IMR-90 (cell line): ENCODE measurements around the gene ABL2. TPM values are rescaled to one million over a fixed set of nuclear protein-coding genes. Genes with fewer than 3 reads are reported as not detected.

Source experiments
- ATAC-seq: fragments of 200-7000 bp; cut with Tn5 transposase; 2 replicates; pipeline ENCODE4 v1.9.1; 2020; ENCODE audit warnings: low read depth, mild to moderate bottlenecking, moderate library complexity
- BruUV-seq: library from RNA; stranded (reverse); fragments of 400-500 nt; replicated peaks from 2 replicates; lab custom pipeline; 2021; lab: Mats Ljungman, UMichigan
- CTCF ChIA-PET: fragments of 300-600 bp; formaldehyde crosslinking; extraction: SDS; loops from one replicate; lab custom pipeline; 2021; ENCODE audit warnings: antibody characterized with exemption; lab: Yijun Ruan, JAX
- POLR2A ChIA-PET: fragments of 300-600 bp; sonication (Branson Sonifier 250); formaldehyde crosslinking; loops from one replicate; lab custom pipeline; 2022; ENCODE audit warnings: antibody characterized with exemption; ENCODE audit not compliant: unreplicated experiment; lab: Charles Lee
- DNase-seq: peaks from one replicate; pipeline ENCODE4 v3.0.0; 2013
- H2AFZ ChIP-seq: replicated peaks from 2 replicates; pipeline ENCODE3; 2013; ENCODE audit warnings: low read length, mild to moderate bottlenecking; ENCODE audit not compliant: poor library complexity
- H2AK5ac ChIP-seq: 2 replicates; pipeline ENCODE4 v1.6.1; 2013; ENCODE audit warnings: low read depth, low read length, inconsistent platforms
- H2AK9ac ChIP-seq: replicated peaks from 2 replicates; pipeline ENCODE3; 2013; ENCODE audit warnings: mild to moderate bottlenecking, low read depth, low read length, moderate library complexity; ENCODE audit not compliant: poor library complexity
- H2BK120ac ChIP-seq: 2 replicates; pipeline ENCODE4 v1.6.1; 2013; ENCODE audit warnings: low read depth, low read length, inconsistent platforms
- H2BK15ac ChIP-seq: 3 replicates; pipeline ENCODE4 v1.6.1; 2013; ENCODE audit warnings: low read depth, low read length, inconsistent platforms
- H2BK20ac ChIP-seq: 2 replicates; pipeline ENCODE4 v1.6.1; 2013; ENCODE audit warnings: low read depth, mild to moderate bottlenecking, inconsistent platforms, low read length, moderate library complexity
- H2BK5ac ChIP-seq: 2 replicates; pipeline ENCODE4 v1.6.1; 2013; ENCODE audit warnings: mild to moderate bottlenecking, low read depth, low read length, inconsistent platforms; ENCODE audit not compliant: poor library complexity, severe bottlenecking
- H3K14ac ChIP-seq: replicated peaks from 2 replicates; pipeline ENCODE4 v1.6.1; 2013; ENCODE audit warnings: low read depth, low read length, inconsistent platforms
- H3K18ac ChIP-seq: 2 replicates; pipeline ENCODE4 v1.6.1; 2013; ENCODE audit warnings: low read depth, low read length, control low read depth
- H3K23ac ChIP-seq: 2 replicates; pipeline ENCODE4 v1.6.1; 2013; ENCODE audit warnings: low read depth, low read length, inconsistent platforms
- H3K27ac ChIP-seq: 2 replicates; pipeline ENCODE4 v1.5.1; 2013; ENCODE audit warnings: mild to moderate bottlenecking, control low read depth, low read length; ENCODE audit not compliant: insufficient read depth
- H3K27me3 ChIP-seq: 2 replicates; pipeline ENCODE4 v1.6.1; 2013; ENCODE audit warnings: low read length; ENCODE audit not compliant: control insufficient read depth, insufficient read depth
- H3K36me3 ChIP-seq: 2 replicates; pipeline ENCODE4 v1.6.1; 2013; ENCODE audit warnings: low read length, mixed read lengths; ENCODE audit not compliant: control insufficient read depth, insufficient read depth
- H3K4ac ChIP-seq: 2 replicates; pipeline ENCODE4 v1.6.1; 2013; ENCODE audit warnings: low read depth, low read length, inconsistent platforms
- H3K4me1 ChIP-seq: 2 replicates; pipeline ENCODE4 v1.6.1; 2013; ENCODE audit warnings: low read length, mixed read lengths; ENCODE audit not compliant: control insufficient read depth, insufficient read depth
- H3K4me2 ChIP-seq: 2 replicates; pipeline ENCODE4 v1.6.1; 2013; ENCODE audit warnings: low read depth, mild to moderate bottlenecking, control low read depth, low read length, moderate library complexity
- H3K4me3 ChIP-seq: 2 replicates; pipeline ENCODE4 v1.5.1; 2013; ENCODE audit warnings: low read depth, mild to moderate bottlenecking, control low read depth, low read length, moderate library complexity; ENCODE audit not compliant: insufficient read depth
- H3K56ac ChIP-seq: 2 replicates; pipeline ENCODE4 v1.6.1; 2013; ENCODE audit warnings: low read length, inconsistent platforms; ENCODE audit not compliant: insufficient read depth; ENCODE audit errors: extremely low read depth
- H3K79me1 ChIP-seq, 2 experiments: 2 replicates each; pipeline ENCODE4 v1.6.1; 2013; ENCODE audit warnings: low read length in 2 of 2, inconsistent platforms in 1 of 2, low read depth in 1 of 2
- H3K9ac ChIP-seq: 2 replicates; pipeline ENCODE4 v1.6.1; 2013; ENCODE audit warnings: low read depth, low read length, control low read depth
- H3K9me1 ChIP-seq: 2 replicates; pipeline ENCODE4 v1.6.1; 2013; ENCODE audit warnings: low read length, inconsistent platforms; ENCODE audit not compliant: insufficient read depth
- H3K9me3 ChIP-seq: 2 replicates; pipeline ENCODE4 v1.6.1; 2013; ENCODE audit warnings: low read length; ENCODE audit not compliant: control insufficient read depth, insufficient read depth
- H4K20me1 ChIP-seq: 2 replicates; pipeline ENCODE4 v1.6.1; 2013; ENCODE audit warnings: low read length, inconsistent platforms; ENCODE audit not compliant: insufficient read depth
- H4K5ac ChIP-seq: 2 replicates; pipeline ENCODE4 v1.6.1; 2013; ENCODE audit warnings: mild to moderate bottlenecking, low read depth, low read length, control low read depth
- H4K8ac ChIP-seq, 2 experiments: 2 replicates each; pipeline ENCODE4 v1.6.1; 2013; ENCODE audit warnings: low read depth in 2 of 2, low read length in 2 of 2, control low read depth in 1 of 2, inconsistent platforms in 1 of 2
- H4K91ac ChIP-seq: 2 replicates; pipeline ENCODE4 v1.6.1; 2013; ENCODE audit warnings: low read depth, low read length, inconsistent platforms; ENCODE audit not compliant: insufficient read depth
- BHLHE40 ChIP-seq: fragments of 150-350 bp; IDR thresholded peaks from 2 replicates; pipeline ENCODE4 v1.6.1; 2016; ENCODE audit warnings: mild to moderate bottlenecking, low read depth, low read length
- CHD1 ChIP-seq: IDR thresholded peaks from 2 replicates; pipeline ENCODE4 v1.6.1; 2012; ENCODE audit warnings: low read depth, low read length, improper control_type of control experiment
- FOS ChIP-seq: fragments of 150-350 bp; IDR thresholded peaks from 2 replicates; pipeline ENCODE4 v1.6.1; 2016; ENCODE audit warnings: low read depth, low read length
- MAFK ChIP-seq: IDR thresholded peaks from 2 replicates; pipeline ENCODE4 v1.6.1; 2012; ENCODE audit warnings: low read depth, low read length, improper control_type of control experiment
- MAZ ChIP-seq: IDR thresholded peaks from 2 replicates; pipeline ENCODE4 v1.6.1; 2012; ENCODE audit warnings: low read depth, mild to moderate bottlenecking, low read length, improper control_type of control experiment, moderate library complexity, borderline replicate concordance
- MXI1 ChIP-seq: IDR thresholded peaks from 2 replicates; pipeline ENCODE4 v1.6.1; 2012; ENCODE audit warnings: low read depth, mild to moderate bottlenecking, low read length, moderate library complexity, borderline replicate concordance
- NFE2L2 ChIP-seq: fragments of 150-350 bp; IDR thresholded peaks from 2 replicates; pipeline ENCODE4 v1.6.1; 2016; ENCODE audit warnings: low read depth, mild to moderate bottlenecking, low read length
- POLR2A ChIP-seq: IDR thresholded peaks from 2 replicates; pipeline ENCODE4 v1.6.1; 2012; ENCODE audit warnings: mild to moderate bottlenecking, low read depth, low read length
- RAD21 ChIP-seq: IDR thresholded peaks from 2 replicates; pipeline ENCODE4 v1.6.1; 2012; ENCODE audit warnings: low read length, improper control_type of control experiment
- RCOR1 ChIP-seq: IDR thresholded peaks from 2 replicates; pipeline ENCODE4 v1.6.1; 2012; ENCODE audit warnings: mild to moderate bottlenecking, low read length, improper control_type of control experiment; ENCODE audit not compliant: insufficient replicate concordance
- RFX5 ChIP-seq: IDR thresholded peaks from 2 replicates; pipeline ENCODE4 v1.8.0; 2012; ENCODE audit warnings: low read depth, mild to moderate bottlenecking, low read length, moderate library complexity
- SMC3 ChIP-seq: fragments of 150-350 bp; IDR thresholded peaks from 2 replicates; pipeline ENCODE4 v1.6.1; 2016; ENCODE audit warnings: low read depth, mild to moderate bottlenecking, antibody characterized with exemption, low read length, moderate library complexity
- WGBS, 2 experiments: methylation state at CpG; one replicate each; pipeline versions ENCODE4 v1.1.5 to v1.1.7; 2013; ENCODE audit warnings: missing lambda C conversion rate in 2 of 2; ENCODE audit not compliant: insufficient read length in 1 of 2; ENCODE audit errors: extremely low coverage in 2 of 2; 5-methylcytosine and 5-hydroxymethylcytosine counted together
- dilution Hi-C: fragments of 300-500 bp; cut with HindIII; formaldehyde crosslinking; loops from one replicate; pipeline ENCODE4 v1.14.3; 2018; ENCODE audit warnings: low sequenced_read_pairs; ENCODE audit not compliant: unreplicated experiment
- in situ Hi-C: fragments of 300-500 bp; cut with MboI; formaldehyde crosslinking; loops from 3 replicates; pipeline ENCODE4 v1.14.3; 2019; ENCODE audit warnings: low sequenced_read_pairs, inconsistent platforms, mixed read lengths
- intact Hi-C: fragments of 100-400 bp; cut with micrococcal nuclease; formaldehyde crosslinking; loops from 2 replicates; pipeline ENCODE4 v1.10.0; 2022
- polyA plus RNA-seq, 3 experiments: library from polyadenylated mRNA; depleted of rRNA; stranded (reverse); fragments of >200 nt; gene quantifications; 2 replicates each; pipeline ENCODE4 v1.2.3, GENCODE V29; 2012; ENCODE audit warnings: low replicate concordance in 1 of 3
- total RNA-seq: library from RNA; depleted of rRNA; stranded (reverse); fragments of >200 nt; gene quantifications from 2 replicates; pipeline ENCODE4 v1.2.3, GENCODE V29; 2012
- TF ChIP-seq, protein P1 (sequence below): fragments of 150-350 bp; IDR thresholded peaks from 2 replicates; pipeline ENCODE4 v1.6.1; 2017; ENCODE audit warnings: mild to moderate bottlenecking, antibody characterized with exemption, low read length, low read depth
- TF ChIP-seq, protein P2 (sequence below): conservative IDR thresholded peaks from 2 replicates; pipeline ENCODE4 v1.5.1; 2012; ENCODE audit warnings: mild to moderate bottlenecking, low read depth, low read length, improper control_type of control experiment
- TF ChIP-seq, protein P3 (sequence below): fragments of 150-350 bp; IDR thresholded peaks from 2 replicates; pipeline ENCODE4 v1.6.1; 2016; ENCODE audit warnings: low read depth, mild to moderate bottlenecking, low read length, moderate library complexity, borderline replicate concordance

Gene ABL2
- total and polyA plus RNA-seq, 2 of the 4 experiments (the other 2 are of a cell fraction), result 9.7 to 110 TPM

DNA sequence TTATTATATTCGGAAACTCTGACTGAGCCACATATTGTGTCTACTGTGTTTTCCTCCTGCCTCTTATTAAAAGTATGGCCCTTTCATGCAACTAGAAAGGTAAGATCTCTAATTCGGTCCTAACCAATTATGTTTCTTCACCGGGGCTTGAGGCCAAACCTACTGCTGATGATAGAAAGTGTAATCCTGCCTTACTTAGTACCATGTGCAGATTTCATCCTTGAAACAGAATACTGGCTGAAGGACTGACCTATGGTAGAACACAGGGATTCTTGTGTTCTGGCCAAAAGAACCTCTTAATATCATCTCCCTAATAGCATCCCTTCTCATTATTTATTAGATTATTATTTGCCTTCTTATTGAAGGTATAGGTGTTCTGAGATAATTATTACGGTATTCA lies 75.0 kb downstream of the ABL2 start:
- Histone ChIP-seq H3K56ac (no peak overlapping the region), H3K79me1 (peaks cover 3 to 47% of the 10 kb centered on the region in 2 experiments), H2AK9ac (no peak overlapping the region), H3K4me1 (peaks cover 2% of the 10 kb centered on the region; the same call in 1 of the 2 replicates), H3K18ac (no peak overlapping the region), H3K4ac (no peak overlapping the region), H4K8ac (no peak overlapping the region), H4K20me1 (no peaks in the 10 kb centered on the region), H3K36me3 (no peaks in the 10 kb centered on the region; the same call in 1 of the 2 replicates), H2BK120ac (no peak overlapping the region), H3K9me1 (0 out of 2 replicates have a peak, but pooled peaks cover 2% of the 10 kb centered on the region), H2BK20ac (no peak overlapping the region), H2BK15ac (no peak overlapping the region), H2AFZ (no peak overlapping the region), H3K9me3 (no peaks in the 10 kb centered on the region; the same call in 1 of the 2 replicates), H3K4me3 (no peak overlapping the region), H2BK5ac (no peak overlapping the region), H3K23ac (no peak overlapping the region), H3K27me3 (no peaks in the 10 kb centered on the region), H3K4me2 (no peak overlapping the region), H3K14ac (no peak overlapping the region), H3K9ac (no peak overlapping the region), H2AK5ac (no peak overlapping the region), H3K27ac (no peak overlapping the region), H4K5ac (no peak overlapping the region), H4K91ac (no peak overlapping the region)
- dilution Hi-C loops, result no loop called here
- no CpG with 5 or more reads among the region's 4 CpGs for WGBS, 2 experiments
- BruUV-seq, result no TSS peak
- DNase-seq (no peak), ATAC-seq (no peak)
- CTCF ChIA-PET, result no interaction called here
- POLR2A ChIA-PET, result no interaction called here
- TF ChIP-seq NFE2L2, result no peak
- no peak for TF ChIP-seq RAD21
- TF ChIP-seq, protein P1, sequence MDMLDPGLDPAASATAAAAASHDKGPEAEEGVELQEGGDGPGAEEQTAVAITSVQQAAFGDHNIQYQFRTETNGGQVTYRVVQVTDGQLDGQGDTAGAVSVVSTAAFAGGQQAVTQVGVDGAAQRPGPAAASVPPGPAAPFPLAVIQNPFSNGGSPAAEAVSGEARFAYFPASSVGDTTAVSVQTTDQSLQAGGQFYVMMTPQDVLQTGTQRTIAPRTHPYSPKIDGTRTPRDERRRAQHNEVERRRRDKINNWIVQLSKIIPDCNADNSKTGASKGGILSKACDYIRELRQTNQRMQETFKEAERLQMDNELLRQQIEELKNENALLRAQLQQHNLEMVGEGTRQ, result no peak
- TF ChIP-seq POLR2A, result no peak
- TF ChIP-seq MAFK, result no peak
- TF ChIP-seq, protein P2, sequence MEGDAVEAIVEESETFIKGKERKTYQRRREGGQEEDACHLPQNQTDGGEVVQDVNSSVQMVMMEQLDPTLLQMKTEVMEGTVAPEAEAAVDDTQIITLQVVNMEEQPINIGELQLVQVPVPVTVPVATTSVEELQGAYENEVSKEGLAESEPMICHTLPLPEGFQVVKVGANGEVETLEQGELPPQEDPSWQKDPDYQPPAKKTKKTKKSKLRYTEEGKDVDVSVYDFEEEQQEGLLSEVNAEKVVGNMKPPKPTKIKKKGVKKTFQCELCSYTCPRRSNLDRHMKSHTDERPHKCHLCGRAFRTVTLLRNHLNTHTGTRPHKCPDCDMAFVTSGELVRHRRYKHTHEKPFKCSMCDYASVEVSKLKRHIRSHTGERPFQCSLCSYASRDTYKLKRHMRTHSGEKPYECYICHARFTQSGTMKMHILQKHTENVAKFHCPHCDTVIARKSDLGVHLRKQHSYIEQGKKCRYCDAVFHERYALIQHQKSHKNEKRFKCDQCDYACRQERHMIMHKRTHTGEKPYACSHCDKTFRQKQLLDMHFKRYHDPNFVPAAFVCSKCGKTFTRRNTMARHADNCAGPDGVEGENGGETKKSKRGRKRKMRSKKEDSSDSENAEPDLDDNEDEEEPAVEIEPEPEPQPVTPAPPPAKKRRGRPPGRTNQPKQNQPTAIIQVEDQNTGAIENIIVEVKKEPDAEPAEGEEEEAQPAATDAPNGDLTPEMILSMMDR, result no peak
- no peak for TF ChIP-seq FOS
- no peak for TF ChIP-seq MXI1
- TF ChIP-seq, protein P3, sequence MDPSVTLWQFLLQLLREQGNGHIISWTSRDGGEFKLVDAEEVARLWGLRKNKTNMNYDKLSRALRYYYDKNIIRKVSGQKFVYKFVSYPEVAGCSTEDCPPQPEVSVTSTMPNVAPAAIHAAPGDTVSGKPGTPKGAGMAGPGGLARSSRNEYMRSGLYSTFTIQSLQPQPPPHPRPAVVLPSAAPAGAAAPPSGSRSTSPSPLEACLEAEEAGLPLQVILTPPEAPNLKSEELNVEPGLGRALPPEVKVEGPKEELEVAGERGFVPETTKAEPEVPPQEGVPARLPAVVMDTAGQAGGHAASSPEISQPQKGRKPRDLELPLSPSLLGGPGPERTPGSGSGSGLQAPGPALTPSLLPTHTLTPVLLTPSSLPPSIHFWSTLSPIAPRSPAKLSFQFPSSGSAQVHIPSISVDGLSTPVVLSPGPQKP, result no peak
- no peak for TF ChIP-seq MAZ
- no peak for TF ChIP-seq SMC3
- no peak for TF ChIP-seq RFX5
- no peak for TF ChIP-seq CHD1
- TF ChIP-seq RCOR1, result no peak
- no peak for TF ChIP-seq BHLHE40
- intact Hi-C loops, result no loop called here
- in situ Hi-C loops, result no loop called here
